HG03571 (cell line): Measurements from ENCODE around the gene SOS2.

Experiments
- ATAC-seq: cut with Tn5 transposase; IDR thresholded peaks from one replicate; pipeline ENCODE4 v1.9.1; 2021; ENCODE audit not compliant: unreplicated experiment

The SOS2 gene

DNA sequence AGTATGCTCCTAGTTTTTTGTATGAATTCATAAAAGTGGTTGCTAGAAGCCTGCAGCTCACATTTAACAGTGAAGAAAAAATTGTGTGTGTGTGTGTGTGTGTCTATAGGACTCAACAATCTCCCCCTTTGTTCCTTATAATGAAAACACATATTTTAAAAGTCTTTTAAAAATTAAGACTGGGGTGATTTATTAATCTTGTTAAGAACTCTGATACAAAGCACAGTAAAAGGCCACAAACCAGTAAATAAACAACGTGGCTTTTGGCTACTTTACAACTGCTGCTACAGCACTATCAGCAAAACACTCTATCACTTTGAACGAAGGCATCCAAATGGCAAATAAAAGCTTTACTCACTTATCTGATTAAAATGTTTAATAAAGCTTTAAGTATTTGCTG, 114.4 kb downstream of the SOS2 start:
- ATAC-seq, result peak; percentile 1

- peak; percentile 98 for ATAC-seq
These were observed 115.0 kb downstream of the SOS2 start, which contains the start of gene VCPKMT for GRCh38 chr14:50116181-50116956. Gene VCPKMT (minus strand): TSS chr14:50116572. CDS start chr14:50116552, 20 bp downstream.

- no peak for ATAC-seq
These were observed 117.9 kb downstream of the SOS2 start for GRCh38 chr14:50113381-50114035.

DNA sequence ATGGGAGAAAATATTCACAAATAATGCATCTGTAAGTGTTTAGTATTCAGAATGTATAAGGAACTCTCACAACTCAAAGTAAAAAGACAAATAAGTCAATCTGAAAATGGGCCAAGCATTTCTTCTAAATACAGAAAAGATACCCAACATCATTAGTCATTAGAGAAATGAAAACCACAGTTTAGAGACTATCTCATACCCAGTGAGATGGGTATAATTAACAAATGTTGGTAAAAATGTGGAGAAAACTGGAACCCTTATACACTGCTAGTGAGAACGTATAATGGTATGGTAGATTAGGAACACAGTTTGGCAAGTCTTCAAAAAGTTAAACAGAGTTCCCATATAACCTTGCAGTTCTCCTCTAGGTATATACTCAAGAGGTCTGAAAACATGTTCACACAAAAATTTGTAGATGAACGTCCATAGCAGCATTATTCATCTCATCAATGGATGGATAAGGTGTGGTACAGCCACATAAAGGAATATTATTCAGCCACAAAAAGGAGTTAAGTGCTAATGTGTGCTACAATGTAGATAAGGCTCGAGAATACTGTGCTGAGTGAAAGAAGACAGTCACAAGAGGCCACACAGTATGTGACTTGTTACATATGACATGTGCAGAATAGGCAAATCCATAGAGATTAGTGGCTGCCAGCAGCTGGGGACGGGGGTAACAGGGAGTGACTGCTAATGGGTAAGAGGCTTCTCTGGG, 120.9 kb downstream of the SOS2 start:
- no peak for ATAC-seq

DNA sequence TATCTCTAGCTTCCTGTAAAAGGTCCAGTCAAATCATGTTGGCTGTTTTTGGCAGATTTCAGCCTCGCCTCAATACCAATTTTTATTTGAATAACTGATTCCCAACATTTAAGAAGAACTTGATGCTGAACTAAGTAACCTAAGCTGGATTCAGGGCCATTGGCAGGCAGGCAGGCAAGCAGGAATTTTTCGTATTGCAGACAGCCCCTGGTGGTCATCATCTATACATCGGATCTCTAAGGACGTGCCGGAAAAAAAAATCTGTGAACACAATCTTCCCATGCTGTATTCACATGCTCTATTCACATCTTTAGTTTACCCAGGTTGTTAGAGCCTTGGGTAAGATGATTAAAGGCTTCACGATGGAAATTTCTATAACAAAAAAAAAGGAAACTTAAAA, 122.0 kb downstream of the SOS2 start:
- no peak for ATAC-seq

DNA sequence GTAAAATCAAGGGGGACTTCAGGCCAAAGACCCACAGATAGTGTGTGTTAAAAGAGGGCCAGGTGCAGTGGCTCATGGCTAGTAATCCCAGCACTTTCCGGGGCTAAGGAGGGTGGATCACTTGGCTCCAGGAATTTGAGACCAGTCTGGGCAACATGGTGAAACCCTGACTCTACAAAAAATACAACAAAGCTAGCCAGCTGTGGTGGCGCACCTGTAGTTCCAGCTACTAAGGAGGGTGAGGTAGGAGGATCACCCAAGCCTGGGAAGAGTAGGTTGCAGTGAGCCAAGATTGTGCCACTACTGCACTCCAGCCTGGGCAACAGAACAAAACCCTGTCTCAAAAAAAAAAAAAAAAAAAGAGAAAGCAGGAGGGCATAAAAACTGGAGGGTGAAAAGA, 123.5 kb downstream of the SOS2 start:
- ATAC-seq, result no peak

GRCh38 chr14:50106178-50106577, 125.2 kb downstream of the SOS2 start:
- ATAC-seq, result no peak

- no peak for ATAC-seq
These were observed 127.8 kb downstream of the SOS2 start for GRCh38 chr14:50103558-50103957.

- ATAC-seq, result no peak
These were observed 130.0 kb downstream of the SOS2 start for GRCh38 chr14:50101417-50101816.

- no peak for ATAC-seq
These were observed 130.6 kb downstream of the SOS2 start for GRCh38 chr14:50100805-50101204.

- ATAC-seq, result no peak
These were observed 132.0 kb downstream of the SOS2 start for GRCh38 chr14:50099335-50099734.

GRCh38 chr14:50095895-50096294, 135.5 kb downstream of the SOS2 start:
- ATAC-seq, result no peak

DNA sequence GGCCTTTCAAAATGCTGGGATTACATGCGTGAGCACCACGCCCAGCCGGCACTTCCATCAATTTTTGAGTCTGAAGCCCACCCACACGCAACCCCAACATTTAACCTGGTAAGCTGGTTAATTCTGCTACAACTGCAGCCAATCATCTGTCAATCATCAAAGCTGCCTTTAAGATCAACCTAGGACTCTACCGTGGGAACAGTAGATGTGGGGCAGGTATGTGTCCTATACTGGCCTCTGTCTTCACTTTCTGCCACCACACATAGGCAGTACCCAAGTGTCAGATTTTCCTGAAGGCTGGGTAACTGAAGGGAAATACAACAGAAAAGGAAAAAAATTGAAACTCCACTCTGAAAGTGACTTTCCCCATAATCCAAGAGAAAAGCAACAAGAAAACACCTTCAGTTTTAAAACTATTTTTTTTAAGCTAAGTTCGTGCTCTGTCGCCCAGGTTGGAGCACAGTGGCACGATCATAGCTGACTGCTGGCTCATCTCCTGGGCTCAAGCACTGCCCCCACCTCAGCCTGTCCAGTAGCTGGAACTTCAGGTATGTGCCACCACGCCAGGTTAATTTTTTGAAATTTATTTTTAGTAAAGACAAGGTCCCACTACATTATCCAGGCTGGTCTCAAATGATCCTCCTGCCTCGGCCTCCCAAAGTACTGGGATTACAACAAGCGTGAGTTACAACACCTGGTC, 137.2 kb downstream of the SOS2 start:
- ATAC-seq, result no peak

- ATAC-seq, result no peak
These were observed 137.9 kb downstream of the SOS2 start for GRCh38 chr14:50093496-50093895.

GRCh38 chr14:50092006-50092555, 139.3 kb downstream of the SOS2 start:
- no peak for ATAC-seq

DNA sequence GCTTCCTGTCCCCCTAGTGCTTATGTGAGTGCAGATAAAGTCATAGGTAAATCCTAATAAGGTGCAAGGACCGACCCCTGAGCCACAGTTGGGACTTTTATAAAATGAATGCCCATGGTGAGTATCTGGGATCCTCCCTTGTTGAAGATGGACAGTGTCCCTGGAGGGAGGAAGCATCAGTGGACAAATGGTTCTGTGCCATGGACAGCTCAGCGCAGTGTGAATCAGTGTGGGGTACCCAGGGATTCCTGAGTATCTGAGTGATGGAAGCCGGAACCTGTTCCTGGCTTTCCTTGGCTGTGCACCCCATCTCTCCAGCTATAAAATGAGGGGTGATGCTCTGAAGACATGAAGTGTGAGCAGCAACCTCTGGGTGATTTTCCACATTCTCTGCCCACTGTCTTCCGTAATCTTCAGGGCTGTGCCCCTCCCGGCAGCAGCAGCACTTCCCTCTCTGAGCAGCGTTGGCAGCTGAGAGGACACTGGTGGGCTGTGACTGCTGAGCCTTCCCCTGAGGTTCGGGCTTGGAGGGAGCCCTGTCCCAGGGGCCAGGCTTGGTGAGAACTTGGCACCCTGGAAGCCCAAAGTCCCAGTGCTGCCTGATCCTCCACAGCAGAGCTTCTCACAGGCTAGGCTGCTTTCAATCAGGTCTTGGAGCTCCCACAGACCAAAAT, 140.0 kb downstream of the SOS2 start:
- ATAC-seq, result no peak

DNA sequence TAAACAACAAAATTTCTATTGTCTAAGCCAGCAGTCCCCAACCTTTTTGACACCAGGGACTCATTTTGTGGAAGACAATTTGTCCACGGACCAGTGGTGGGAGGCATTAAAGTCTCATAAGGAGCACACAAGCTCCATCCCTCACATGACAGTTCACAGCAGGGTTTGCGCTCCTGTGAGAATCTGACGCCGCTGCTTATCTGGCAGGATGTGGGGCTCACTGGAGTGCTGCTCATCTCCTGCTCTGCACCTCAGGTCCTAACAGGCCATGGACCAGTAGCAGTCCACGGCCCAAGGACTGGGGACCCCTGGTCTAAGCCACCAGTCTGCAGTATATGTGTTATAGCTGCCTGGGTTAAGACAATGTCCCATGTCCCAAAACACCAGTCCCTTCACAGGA, 142.2 kb downstream of the SOS2 start:
- ATAC-seq, result no peak

DNA sequence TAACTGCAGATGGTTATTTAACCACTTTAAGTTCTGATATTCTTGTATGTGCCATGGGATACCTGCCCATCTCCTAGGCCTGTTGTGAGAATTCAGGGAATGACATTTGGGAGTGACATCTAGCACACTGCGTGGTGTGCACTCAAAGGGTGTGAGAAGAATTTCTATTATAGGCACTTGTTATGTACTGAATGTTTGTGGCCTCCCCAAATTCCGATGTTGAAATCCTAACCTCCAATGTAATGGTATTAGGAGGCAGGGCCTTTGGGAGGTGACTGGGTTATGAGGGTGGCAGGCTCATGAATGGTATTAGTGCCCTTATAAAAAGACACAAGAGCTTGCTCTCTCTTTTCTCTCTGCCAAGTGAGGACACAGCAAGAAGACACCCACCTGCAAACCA, 142.6 kb downstream of the SOS2 start:
- ATAC-seq, result no peak

DNA sequence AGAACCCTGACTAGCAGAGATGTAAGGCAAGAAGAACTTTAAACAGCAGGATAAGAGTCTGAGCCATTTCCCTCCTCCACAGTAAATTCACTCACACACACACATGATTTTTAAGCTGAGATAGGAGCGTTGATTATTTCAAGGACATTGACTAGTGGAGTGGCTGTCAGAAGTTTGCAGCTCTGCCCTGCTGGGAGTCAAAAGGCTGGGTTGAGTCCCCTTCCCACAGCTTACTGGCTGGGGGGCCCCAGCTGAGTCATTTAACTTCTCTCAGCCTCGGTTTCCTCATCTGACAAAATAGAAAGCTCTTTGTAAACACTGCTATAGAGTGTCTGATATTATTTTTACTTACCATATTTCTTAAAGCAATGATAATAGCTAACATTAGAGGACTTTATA, 143.3 kb downstream of the SOS2 start:
- ATAC-seq, result no peak

GRCh38 chr14:50087341-50088116, 143.8 kb downstream of the SOS2 start:
- no peak for ATAC-seq
